GM20431 (cell line): Measurements from ENCODE around the gene SLC9C1.

Source experiments
- in situ Hi-C: fragments of 300-500 bp; cut with MseI, MboI; formaldehyde crosslinking; loops from one replicate; pipeline ENCODE4 v1.15.0; 2020; ENCODE audit warnings: low sequenced_read_pairs; ENCODE audit not compliant: unreplicated experiment

SLC9C1 gene

GRCh38 chr3:112293368-112294321, at the start of gene SLC9C1:
Gene SLC9C1, minus strand, starts transcription at chr3:112294216. Its CDS starts 7,425 bp downstream, at chr3:112286791.
- in situ Hi-C loops, result no loop called here

- in situ Hi-C loops, result no loop called here
These were observed 47.4 kb upstream of the SLC9C1 start for GRCh38 chr3:112341386-112341785.

- in situ Hi-C loops, result no loop called here
These were observed 45.6 kb upstream of the SLC9C1 start for GRCh38 chr3:112339609-112340008.

GRCh38 chr3:112339134-112339533, 45.1 kb upstream of the SLC9C1 start:
- in situ Hi-C loops, result no loop called here

- in situ Hi-C loops, result no loop called here
These were observed 44.7 kb upstream of the SLC9C1 start for GRCh38 chr3:112338727-112339056.

GRCh38 chr3:112338021-112338726, 44.2 kb upstream of the SLC9C1 start:
- in situ Hi-C loops, result no loop called here

- in situ Hi-C loops, result no loop called here
These were observed 41.4 kb upstream of the SLC9C1 start for GRCh38 chr3:112335434-112335781.

GRCh38 chr3:112334691-112335433, 40.8 kb upstream of the SLC9C1 start:
- in situ Hi-C loops, result no loop called here

- in situ Hi-C loops, result no loop called here
These were observed 39.6 kb upstream of the SLC9C1 start for GRCh38 chr3:112333381-112334317.

- in situ Hi-C loops, result no loop called here
These were observed 39.0 kb upstream of the SLC9C1 start, which contains the start of gene CD200 for GRCh38 chr3:112333002-112333380. Gene CD200, plus strand, starts transcription at chr3:112333156. Its CDS starts 57 bp downstream, at chr3:112333213.

- in situ Hi-C loops, result no loop called here
These were observed 37.8 kb upstream of the SLC9C1 start for GRCh38 chr3:112331851-112332250.

GRCh38 chr3:112327371-112327951, 33.4 kb upstream of the SLC9C1 start:
- in situ Hi-C loops, result loop anchor here (10.0 kb wide), 1 partner anchor 197 kb away; no protein-coding TSS in a partner anchor

GRCh38 chr3:112321867-112322652, 28.0 kb upstream of the SLC9C1 start:
- in situ Hi-C loops, result loop anchor here (10.0 to 25.0 kb wide), 2 partner anchors 203 to 210 kb away; no protein-coding TSS in a partner anchor

- in situ Hi-C loops, result loop anchor here (10.0 to 25.0 kb wide), 2 partner anchors 204 to 208 kb away; no protein-coding TSS in a partner anchor
These were observed 26.7 kb upstream of the SLC9C1 start for GRCh38 chr3:112320691-112321090.

- in situ Hi-C loops, result loop anchor here (10.0 to 25.0 kb wide), 2 partner anchors 205 to 207 kb away; no protein-coding TSS in a partner anchor
These were observed 25.7 kb upstream of the SLC9C1 start for GRCh38 chr3:112319516-112320276.

- in situ Hi-C loops, result loop anchor here (25.0 kb wide), 1 partner anchor 203 kb away; no protein-coding TSS in a partner anchor
These were observed 21.8 kb upstream of the SLC9C1 start for GRCh38 chr3:112315791-112316190.

- in situ Hi-C loops, result loop anchor here (25.0 kb wide), 1 partner anchor 202 kb away; no protein-coding TSS in a partner anchor
These were observed 20.6 kb upstream of the SLC9C1 start for GRCh38 chr3:112314649-112315048.
